HG03045 (cell line): Measurements from ENCODE around the gene GPC4.

ENCODE experiments used
- ATAC-seq: cut with Tn5 transposase; IDR thresholded peaks from one replicate; pipeline ENCODE4 v1.9.1; 2021; ENCODE audit warnings: mild to moderate bottlenecking, moderate library complexity; ENCODE audit not compliant: unreplicated experiment

Gene GPC4

GRCh38 chrX:133412246-133412645, 3.0 kb downstream of the GPC4 start:
- no peak for ATAC-seq

DNA sequence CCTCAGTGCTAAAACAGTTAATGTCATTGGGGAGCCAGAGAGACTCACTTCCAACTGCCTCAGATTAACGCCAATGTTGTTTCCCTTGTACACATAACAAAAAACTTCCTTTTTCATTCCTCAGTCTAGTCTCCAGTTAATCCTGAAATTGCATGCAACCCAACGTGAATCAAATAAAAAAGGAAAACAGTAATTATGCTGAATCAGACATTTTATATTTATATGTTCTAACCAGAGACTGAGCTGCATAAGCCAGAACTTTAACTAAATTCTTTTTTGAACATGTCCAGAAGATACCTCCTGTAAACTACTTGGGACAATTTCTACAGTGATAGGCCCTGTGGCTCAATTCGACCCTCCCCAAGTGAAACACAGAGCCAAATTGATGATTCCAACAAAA, 4.7 kb downstream of the GPC4 start:
- ATAC-seq, result no peak

- no peak for ATAC-seq
These were observed 9.6 kb downstream of the GPC4 start for GRCh38 chrX:133405498-133406185.

DNA sequence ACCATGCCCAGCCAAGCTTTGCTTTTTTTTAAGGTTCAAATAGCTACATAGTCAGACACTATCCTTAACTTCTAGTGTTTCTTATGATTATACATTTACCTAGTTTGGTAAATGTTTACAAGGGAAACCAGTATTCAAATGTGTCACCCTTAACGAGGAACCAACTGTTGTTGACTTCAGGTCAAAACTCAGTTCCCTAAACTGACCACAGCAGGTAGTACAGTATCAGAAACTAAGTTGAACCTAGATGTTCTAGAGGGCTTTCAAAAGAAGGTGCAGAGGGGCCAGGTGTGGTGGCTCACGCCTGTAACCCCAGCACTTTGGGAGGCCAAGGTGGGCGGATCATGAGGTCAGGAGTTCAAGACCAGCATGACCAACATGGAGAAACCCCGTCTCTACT, 11.3 kb downstream of the GPC4 start:
- ATAC-seq, result no peak

DNA sequence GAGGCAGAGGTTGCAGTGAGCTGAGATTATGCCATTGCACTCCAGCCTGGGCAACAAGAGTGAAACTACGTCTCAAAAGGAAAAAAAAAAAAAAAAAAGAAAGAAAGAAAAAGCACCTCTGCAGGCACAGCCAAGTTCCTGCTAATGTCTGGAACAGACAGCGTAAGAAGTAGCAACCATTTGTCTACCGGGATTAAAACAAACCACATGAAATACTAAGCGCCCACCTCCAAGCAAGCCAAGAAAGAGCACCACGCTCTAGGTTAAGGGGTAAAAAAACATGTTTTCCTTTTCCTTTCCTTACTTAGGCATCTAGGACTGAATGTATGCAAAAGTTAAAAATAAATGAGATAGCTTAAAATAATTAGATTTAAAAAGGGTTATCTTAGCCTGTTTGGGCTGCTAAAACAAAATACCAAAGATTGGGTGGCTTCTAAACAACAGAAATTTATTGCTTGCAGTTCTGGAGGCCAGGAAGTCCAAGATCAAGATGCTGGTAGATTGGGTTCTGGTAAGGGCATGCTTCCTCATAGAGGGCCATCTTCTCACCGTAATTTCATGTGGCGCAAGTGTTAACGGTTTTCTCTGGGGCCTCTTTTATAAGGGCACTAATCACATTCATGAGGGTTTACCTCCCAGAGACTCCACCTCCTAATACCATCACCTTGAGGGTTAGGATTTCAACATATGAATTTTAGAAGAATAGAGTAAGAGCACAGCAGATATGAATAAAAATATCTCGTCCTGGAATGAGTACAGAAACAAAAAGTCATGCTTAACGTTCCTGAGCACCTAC, 12.3 kb downstream of the GPC4 start:
- ATAC-seq, result no peak

GRCh38 chrX:133402042-133402453, 13.2 kb downstream of the GPC4 start:
- ATAC-seq, result no peak

DNA sequence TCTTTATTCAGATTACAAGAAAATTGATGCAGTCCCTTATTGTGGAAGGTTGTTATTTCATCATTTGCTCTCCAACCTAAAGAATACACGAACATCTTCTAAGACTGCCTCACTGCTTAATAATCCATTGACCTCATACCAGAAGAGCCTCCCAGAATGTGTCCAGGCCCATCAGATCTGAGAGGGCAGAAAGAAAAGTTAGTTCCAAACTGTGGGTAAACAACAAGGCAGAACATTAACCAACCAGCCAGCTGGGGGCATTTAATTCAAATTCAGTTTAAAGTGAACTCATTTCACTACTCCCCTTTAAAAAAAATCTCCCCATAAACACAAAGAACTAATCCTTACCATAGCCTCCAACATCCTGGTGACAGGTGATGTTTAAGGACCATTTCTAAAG, 13.8 kb downstream of the GPC4 start:
- ATAC-seq, result no peak

GRCh38 chrX:133399411-133399810, 15.9 kb downstream of the GPC4 start:
- no peak for ATAC-seq

GRCh38 chrX:133394765-133395164, 20.5 kb downstream of the GPC4 start:
- ATAC-seq, result no peak

DNA sequence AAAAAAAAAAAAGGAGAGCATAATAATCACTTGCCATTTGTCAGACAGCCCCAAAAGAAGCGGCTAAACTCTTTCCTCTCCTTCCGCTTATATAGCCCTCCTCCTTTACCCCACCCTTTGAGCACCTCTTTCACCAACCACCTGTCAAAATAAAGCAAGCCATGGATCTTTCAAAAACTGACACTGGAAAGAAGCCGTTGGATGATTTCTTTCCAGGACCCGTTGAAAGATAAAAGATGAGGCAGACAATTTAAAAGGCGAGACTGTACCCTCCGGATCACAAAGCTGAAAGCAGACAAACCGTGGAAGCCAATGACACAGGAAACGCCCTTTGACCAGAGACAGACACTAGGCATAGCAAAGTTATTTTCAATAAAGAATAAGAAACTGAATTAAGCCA, 22.6 kb downstream of the GPC4 start:
- ATAC-seq, result no peak

DNA sequence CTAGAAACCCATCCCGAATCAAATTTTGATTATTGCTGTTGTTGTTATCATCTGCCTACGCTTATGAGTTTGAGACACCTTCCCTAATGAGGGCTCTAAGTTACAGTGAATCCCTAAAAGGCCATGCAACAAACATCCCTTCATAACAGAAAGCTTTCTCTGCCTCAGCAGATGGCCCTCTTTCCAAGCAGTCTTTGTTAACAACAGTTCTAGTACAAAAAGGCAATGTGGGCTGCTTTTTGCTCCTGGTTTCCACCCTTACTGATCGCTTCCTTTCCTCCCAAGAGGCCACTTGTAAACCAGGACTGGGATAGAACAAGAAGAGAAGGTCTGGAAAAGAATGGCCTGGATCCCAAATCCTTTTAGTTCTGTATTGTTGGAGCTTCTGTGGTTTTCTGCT, 24.2 kb downstream of the GPC4 start:
- no peak for ATAC-seq

DNA sequence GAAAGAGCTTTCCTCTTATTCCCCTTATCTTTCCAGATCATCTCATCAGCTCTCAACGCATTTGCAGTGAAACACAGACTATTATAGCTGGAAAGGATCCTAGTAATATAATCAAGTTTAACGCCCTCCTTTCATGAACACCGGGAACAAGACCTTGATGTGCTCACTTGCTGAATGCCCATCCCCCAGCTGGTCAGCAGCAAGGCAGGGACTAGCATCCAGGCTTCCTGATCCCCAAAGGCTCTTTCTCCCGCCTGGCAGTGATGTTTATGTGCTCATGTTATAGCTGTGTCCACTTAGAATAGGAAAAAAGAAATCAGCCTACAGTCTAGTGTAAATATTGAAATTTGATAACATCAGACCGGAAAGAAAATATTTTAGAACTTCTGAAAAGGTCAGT, 24.6 kb downstream of the GPC4 start:
- no peak for ATAC-seq

DNA sequence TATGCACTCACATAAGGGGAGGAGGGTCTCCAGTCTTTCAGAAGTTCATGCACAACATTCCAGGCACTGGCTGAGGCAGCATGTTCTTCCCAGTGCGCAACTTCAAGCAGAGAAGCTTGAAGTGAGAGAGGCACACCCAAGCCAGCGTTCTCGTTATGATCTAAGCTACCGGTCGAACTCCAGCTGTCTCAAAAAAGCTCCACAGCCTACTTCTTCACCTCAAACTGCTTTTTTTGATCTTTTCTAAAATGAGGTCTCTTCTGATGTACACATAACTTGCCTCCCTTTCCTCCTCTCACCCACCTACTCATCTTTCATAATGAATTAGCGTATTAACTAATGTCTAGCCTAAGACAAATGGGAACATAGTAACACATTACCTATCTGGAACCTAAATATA, 25.3 kb downstream of the GPC4 start:
- ATAC-seq, result no peak

- ATAC-seq, result no peak
These were observed 30.8 kb downstream of the GPC4 start for GRCh38 chrX:133384454-133384853.

DNA sequence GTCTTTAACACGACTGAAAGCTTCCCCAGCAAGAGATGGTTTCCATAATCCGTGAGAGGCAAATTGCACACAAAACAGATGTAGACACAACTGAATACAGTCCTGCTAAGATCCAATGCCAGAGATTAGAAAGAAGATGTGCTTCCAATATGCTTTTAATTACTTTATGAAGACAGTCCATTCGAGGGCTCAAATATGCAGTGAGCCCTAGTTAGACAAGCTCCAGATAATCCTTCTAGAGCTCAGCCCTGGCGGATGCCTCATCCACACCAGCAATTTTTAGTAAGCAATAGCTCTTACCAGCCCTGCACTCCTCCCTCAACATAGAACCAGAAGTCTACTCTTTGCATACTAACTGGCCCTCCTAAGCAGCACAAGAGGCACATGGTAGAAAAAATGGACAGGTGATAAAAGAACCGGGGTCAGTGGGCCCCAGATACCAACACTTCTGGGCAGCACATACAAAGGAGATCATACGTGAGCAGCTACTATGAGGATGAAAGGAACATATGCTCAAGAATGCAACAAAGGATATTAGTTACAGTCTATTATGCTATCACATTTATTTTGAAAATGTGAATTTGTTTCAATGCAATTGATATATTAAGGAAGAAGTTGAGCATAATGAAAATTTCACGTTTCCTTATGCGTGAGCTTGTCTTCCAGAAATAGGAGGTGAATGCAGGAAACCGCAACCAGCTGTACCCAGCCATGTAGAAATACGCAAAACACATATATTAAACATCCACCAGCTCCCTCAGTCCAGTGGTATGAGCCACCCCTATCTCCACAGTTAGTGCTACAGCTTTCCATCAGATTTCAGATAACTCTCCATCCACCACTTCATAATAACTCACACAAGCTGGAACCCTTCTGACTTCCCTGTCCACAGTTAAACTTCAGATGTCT, 34.3 kb downstream of the GPC4 start:
- ATAC-seq, result no peak

DNA sequence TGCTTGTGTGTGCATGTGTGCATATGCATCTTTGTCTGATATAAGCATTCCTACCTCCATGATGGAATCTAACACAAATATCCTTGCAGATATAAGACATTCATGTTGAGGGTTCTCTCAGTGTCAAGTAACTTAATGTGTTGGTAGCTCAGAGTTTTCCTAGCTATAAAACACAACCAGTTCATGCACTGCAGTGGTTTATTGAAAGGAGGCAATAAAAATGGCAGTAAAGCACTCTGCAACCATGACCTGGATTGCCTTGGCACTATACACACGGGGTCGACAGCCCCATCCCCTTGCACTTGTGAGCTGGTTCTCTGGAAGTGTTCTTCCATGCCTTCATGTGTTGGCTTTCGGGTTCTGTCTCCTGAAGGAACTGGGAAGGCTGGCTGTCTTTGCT, 38.9 kb downstream of the GPC4 start:
- no peak for ATAC-seq

- ATAC-seq, result no peak
These were observed 39.5 kb downstream of the GPC4 start for GRCh38 chrX:133375615-133376340.

GRCh38 chrX:133374874-133375387, 40.4 kb downstream of the GPC4 start:
- ATAC-seq, result no peak

DNA sequence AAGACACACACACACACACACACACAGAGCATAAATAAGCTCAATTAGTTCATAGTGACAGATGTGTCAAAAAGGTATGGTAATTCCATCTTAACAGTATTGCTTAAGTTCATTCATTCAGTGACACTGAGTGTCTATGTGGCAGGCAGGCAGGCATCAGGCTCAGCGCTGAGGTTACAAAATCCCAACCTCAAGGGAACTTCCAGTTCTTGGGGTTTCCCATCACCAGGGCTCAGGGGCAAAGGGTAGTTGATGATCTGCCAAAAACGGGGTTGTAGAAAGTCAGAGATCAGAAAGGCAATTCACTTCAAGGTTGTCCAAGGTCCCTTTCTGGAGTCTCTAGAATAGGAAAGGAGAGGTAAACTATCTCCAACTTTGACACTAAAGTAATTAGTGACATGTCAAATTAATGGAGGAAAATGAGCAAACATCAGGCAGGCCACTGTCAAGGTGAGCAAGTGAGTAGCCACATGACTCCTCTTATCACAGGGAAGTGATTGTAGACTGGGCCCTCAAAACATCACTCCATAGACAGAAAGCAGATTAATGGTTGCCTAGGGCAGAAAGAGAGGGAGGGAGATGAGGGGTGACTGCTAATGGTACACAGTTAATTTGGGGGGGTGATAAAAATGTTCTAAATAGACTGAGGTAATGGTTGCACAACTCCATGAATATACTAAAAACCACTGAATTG, 41.8 kb downstream of the GPC4 start:
- no peak for ATAC-seq

DNA sequence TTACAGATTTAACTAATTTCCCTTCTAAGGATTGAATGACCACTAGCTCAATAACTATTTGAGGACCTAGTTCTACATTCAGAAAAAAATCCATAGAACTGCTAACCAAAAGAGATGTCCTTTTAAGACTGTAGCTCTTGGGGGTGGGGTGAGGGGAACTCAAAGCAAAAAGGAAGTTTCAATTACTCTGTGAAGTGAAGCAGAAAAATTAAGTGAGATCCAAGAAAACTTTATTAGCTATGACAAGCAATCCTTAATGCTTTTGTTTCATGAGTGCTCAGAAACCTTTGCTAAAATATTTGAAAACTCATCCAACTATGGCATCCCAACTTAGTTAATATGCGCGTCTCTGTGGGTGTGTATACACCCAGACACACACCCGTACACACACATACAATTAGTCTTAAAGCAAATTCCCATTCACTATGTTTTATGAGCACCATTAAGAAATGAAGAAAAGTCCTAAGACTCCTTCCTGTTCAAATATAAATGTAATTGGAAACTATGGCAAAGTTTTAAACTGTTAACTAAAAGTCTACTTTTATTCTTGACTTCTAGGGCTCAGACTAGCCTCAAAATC, 44.5 kb downstream of the GPC4 start:
- no peak for ATAC-seq
